Skeletal muscle satellite cell (primary cell): Measurements from ENCODE around the gene PLAAT3.

Experiments
- H3K27me3 ChIP-seq: 2 replicates; pipeline ENCODE4 v1.7.0; 2013; ENCODE audit warnings: low read length; ENCODE audit not compliant: control insufficient read depth, insufficient read depth
- H3K36me3 ChIP-seq: 2 replicates; pipeline ENCODE4 v1.7.0; 2013; ENCODE audit warnings: mild to moderate bottlenecking, control low read depth, low read length; ENCODE audit not compliant: insufficient read depth
- H3K4me1 ChIP-seq: 2 replicates; pipeline ENCODE4 v1.7.0; 2013; ENCODE audit warnings: low read length; ENCODE audit not compliant: control insufficient read depth, insufficient read depth
- H3K4me2 ChIP-seq: 2 replicates; pipeline ENCODE4 v1.7.0; 2013; ENCODE audit warnings: mild to moderate bottlenecking, low read length
- H3K4me3 ChIP-seq: 2 replicates; pipeline ENCODE4 v1.7.0; 2013; ENCODE audit warnings: low read length
- H3K9ac ChIP-seq: 2 replicates; pipeline ENCODE4 v1.7.0; 2013; ENCODE audit warnings: mild to moderate bottlenecking, low read depth, low read length, moderate library complexity
- H3K9me3 ChIP-seq: replicated peaks from 2 replicates; pipeline ENCODE4 v1.7.0; 2013; ENCODE audit warnings: mild to moderate bottlenecking, control low read depth, low read length

Gene PLAAT3

DNA sequence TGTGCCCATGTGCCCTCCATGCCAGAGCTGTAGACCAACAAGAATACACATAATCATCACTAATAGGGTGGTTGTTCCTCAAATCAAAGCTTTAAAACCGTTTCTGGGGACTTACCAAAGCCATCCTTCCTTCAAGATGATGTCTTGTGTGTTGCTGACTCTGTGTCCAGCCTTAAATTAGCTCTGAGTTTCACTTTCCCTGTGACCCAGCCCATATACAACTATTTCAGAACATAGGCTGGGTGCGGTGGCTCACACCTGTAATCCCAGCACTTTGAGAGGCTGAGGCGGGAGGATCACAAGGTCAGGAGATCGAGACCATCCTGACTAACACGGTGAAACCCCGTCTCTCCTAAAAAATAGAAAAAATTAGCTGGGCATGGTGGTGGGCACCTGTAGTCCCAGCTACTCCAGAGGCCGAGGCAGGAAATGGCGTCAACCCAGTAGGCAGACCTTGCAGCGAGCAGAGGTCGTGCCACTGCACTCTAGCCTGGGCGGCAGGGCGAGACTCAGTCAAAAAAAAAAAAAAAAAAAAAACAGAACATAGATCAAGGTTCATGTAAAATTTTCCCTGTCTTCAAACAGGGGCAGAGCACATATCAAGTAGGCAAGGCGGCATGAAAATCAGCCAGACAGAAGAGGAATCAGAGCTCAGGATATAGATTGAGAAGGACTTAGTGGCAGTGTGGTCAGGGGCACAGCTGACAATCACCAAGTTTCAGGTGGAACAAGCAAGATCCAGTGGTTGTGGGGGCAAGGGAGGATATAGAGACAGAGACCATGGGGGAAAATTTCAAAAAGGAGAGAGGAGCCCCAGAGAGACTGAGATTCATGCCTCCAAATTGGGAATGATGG, 50.8 kb downstream of the PLAAT3 start, which contains the start of gene PLAAT2:
TSS of gene PLAAT2 (minus strand) at position 179 of the 855 bp plus-strand sequence. CDS start at position 124, 55 bp downstream.
- H3K4me1 ChIP-seq, result peaks cover 27% of the 10 kb centered on the region
- no peak within 1 kb of the TSS for H3K4me3 ChIP-seq
- no peak within 1 kb of the TSS for H3K4me2 ChIP-seq
- no peaks in the 10 kb centered on the region for H3K9me3 ChIP-seq
- H3K36me3 ChIP-seq, result no peaks in the 10 kb centered on the region
- H3K27me3 ChIP-seq, result no peaks in the 10 kb centered on the region
- no peak within 1 kb of the TSS for H3K9ac ChIP-seq

DNA sequence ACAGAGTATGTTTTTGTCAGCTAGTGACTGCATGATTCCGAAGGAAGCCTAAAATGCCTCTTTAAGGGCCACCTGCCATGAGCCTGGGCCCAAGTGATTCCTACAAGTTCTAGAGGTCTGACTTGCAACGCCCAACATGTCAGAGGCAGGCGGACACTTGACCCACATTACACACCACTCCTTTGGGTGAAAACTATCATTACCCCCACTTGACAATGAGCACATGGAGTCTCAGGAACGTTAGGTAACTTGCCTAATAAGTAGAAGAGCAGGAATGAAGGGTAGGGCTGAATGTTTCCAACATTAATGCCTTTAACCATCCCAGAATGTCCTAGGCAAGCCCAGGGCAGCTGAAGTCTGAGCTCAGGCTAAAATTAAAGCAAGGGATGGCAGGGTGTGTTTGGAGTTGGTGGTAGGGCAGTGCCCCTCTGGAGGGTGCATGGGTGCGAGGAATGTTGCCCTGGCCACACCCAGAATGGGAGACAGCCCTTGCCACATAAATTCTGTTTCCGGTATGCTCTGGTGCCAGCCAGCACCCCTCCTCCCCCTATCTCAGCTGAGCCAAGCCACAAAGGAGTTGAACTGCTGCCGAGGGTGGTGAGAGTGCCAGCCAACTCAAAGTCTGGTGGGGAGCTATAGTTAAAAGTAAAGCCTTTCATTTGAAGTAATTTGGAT, 53.6 kb downstream of the PLAAT3 start:
- Histone ChIP-seq H3K4me1 (peaks cover 9% of the 10 kb centered on the region), H3K36me3 (no peaks in the 10 kb centered on the region), H3K27me3 (peaks cover 9% of the 10 kb centered on the region), H3K9me3 (no peaks in the 10 kb centered on the region), H3K9ac (no peak overlapping the region), H3K4me3 (no peak overlapping the region), H3K4me2 (peak overlapping the region; percentile 32)

- Histone ChIP-seq H3K36me3 (no peaks in the 10 kb centered on the region), H3K9me3 (no peaks in the 10 kb centered on the region), H3K4me2 (no peak overlapping the region), H3K4me1 (peaks cover 12% of the 10 kb centered on the region), H3K4me3 (no peak overlapping the region), H3K27me3 (peaks cover 12% of the 10 kb centered on the region), H3K9ac (no peak overlapping the region)
Measured at GRCh38 chr11:63558459-63559157, 55.6 kb downstream of the PLAAT3 start.

GRCh38 chr11:63557570-63557969, 56.7 kb downstream of the PLAAT3 start:
- H3K4me1 ChIP-seq, result peaks cover 13% of the 10 kb centered on the region
- no peak overlapping the region for H3K9ac ChIP-seq
- peaks cover 12% of the 10 kb centered on the region for H3K27me3 ChIP-seq
- no peak overlapping the region for H3K4me2 ChIP-seq
- no peak overlapping the region for H3K4me3 ChIP-seq
- H3K9me3 ChIP-seq, result no peaks in the 10 kb centered on the region
- H3K36me3 ChIP-seq, result no peaks in the 10 kb centered on the region

DNA sequence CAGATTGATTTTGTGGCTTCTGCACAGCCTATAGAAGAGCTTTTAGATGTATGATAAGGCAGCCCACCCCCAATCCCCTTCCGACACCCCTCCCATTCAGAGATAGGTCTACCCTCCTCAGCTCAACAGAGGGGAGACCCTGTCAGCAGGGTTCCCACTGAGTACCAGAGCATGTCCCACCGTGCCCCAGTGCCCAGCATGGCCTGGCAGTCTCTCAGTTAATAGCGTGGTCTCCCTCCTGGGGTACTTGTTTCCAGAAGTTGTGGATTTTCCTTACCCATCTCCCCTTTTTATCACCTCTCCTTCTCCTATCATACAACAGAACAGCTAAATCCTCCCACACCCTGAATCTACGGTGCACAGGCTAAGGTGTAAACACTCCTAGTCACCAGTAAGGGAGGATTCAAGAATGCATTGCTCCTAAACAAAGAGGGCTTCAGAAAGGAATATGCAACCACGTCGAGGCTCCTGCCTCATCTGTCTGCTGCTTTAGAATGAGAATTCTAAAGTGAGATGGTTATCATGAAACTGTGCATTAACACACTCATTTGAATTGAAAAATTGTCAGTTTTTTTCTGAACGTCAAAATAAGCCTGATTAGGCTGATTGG, 57.7 kb downstream of the PLAAT3 start:
- H3K4me2 ChIP-seq, result no peak overlapping the region

GRCh38 chr11:63554877-63555223, 59.4 kb downstream of the PLAAT3 start:
- Histone ChIP-seq H3K9ac (no peak overlapping the region), H3K27me3 (peaks cover 12% of the 10 kb centered on the region), H3K9me3 (no peaks in the 10 kb centered on the region), H3K36me3 (no peaks in the 10 kb centered on the region), H3K4me3 (no peak overlapping the region), H3K4me1 (peaks cover 14% of the 10 kb centered on the region), H3K4me2 (no peak overlapping the region)

More for the DNA sequence above, 57.7 kb downstream of the PLAAT3 start:
- H3K4me1 ChIP-seq, result peaks cover 18% of the 10 kb centered on the region
- H3K9ac ChIP-seq, result no peak overlapping the region
- H3K27me3 ChIP-seq, result peaks cover 12% of the 10 kb centered on the region
- no peaks in the 10 kb centered on the region for H3K36me3 ChIP-seq
- H3K9me3 ChIP-seq, result no peaks in the 10 kb centered on the region
- no peak overlapping the region for H3K4me3 ChIP-seq

DNA sequence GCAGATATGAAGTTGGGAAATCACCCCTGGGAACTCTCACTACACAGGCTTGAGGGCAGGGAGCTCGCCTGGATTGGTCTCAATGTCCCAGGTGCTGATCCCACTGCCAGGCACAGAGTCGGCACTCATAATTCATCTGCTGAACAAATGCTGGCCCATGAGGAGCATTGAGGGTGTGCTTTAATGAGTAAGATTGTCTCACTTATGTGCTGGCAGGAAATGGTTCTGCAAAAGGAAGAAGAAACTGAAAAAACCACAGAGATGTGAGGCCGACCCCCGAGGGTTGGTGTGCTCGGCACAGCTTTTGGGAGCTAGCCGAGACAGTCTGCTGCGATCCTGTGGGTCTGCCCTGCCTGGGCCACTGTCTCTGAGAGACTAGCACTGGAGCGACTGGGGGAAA, 60.5 kb downstream of the PLAAT3 start:
- Histone ChIP-seq H3K9ac (no peak overlapping the region), H3K36me3 (no peaks in the 10 kb centered on the region), H3K9me3 (no peaks in the 10 kb centered on the region), H3K4me2 (no peak overlapping the region), H3K27me3 (peaks cover 15% of the 10 kb centered on the region), H3K4me3 (no peak overlapping the region), H3K4me1 (peaks cover 14% of the 10 kb centered on the region)

DNA sequence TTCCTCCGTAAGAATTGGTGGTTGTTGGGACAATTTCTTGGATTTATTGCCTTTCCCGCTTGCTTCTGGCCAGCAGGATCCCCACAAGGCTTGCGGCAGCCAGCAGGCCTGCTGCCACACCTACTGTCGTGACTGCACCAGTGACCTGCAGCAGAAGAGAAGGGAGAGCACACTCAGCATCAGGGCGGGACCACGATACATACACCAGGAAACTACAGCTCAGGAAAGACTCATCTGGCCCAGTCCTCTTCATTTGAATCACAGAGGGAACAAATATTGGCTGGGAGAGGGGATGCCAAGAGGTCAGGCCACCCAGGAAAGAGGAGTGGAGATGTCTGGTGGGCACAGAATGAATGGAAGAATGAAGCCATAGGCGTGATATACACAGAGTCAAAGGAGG, 61.3 kb downstream of the PLAAT3 start:
- Histone ChIP-seq H3K9me3 (no peaks in the 10 kb centered on the region), H3K9ac (no peak overlapping the region), H3K27me3 (peaks cover 15% of the 10 kb centered on the region), H3K36me3 (no peaks in the 10 kb centered on the region), H3K4me1 (peaks cover 14% of the 10 kb centered on the region), H3K4me3 (no peak overlapping the region), H3K4me2 (no peak overlapping the region)

- Histone ChIP-seq H3K4me3 (no peak overlapping the region), H3K4me1 (peaks cover 14% of the 10 kb centered on the region), H3K9me3 (no peaks in the 10 kb centered on the region), H3K36me3 (no peaks in the 10 kb centered on the region), H3K4me2 (peak overlapping the region; percentile 40), H3K27me3 (peaks cover 15% of the 10 kb centered on the region), H3K9ac (no peak overlapping the region)
Measured at GRCh38 chr11:63551889-63552266, 62.4 kb downstream of the PLAAT3 start.

- Histone ChIP-seq H3K4me1 (peaks cover 14% of the 10 kb centered on the region), H3K4me3 (no peak overlapping the region), H3K9ac (no peak overlapping the region), H3K4me2 (peak overlapping the region; percentile 40), H3K9me3 (no peaks in the 10 kb centered on the region), H3K27me3 (peaks cover 10% of the 10 kb centered on the region), H3K36me3 (no peaks in the 10 kb centered on the region)
Measured at GRCh38 chr11:63551091-63551888, 62.9 kb downstream of the PLAAT3 start.
